ENCODE results near the gene ANXA10.
"Not testable (repeated sequence)": the region's sequence is repeated elsewhere in the genome, so short reads cannot be mapped to it uniquely, and the experiment has no call there.

ANXA10 gene

GRCh38 chr4:168119100-168119499, 26.8 kb downstream of the ANXA10 start:
- no peak for DNase-seq (ENCODE audit: low spot score)

- DNase-seq (ENCODE audit: low spot score) = no peak
These were observed 27.6 kb downstream of the ANXA10 start for GRCh38 chr4:168119890-168120289.

GRCh38 chr4:168120811-168121210, 28.5 kb downstream of the ANXA10 start:
- no peak for DNase-seq (ENCODE audit: low spot score)

GRCh38 chr4:168124008-168124641, 31.8 kb downstream of the ANXA10 start:
- DNase-seq (ENCODE audit: low spot score) = peak; percentile 11

- no peak for DNase-seq (ENCODE audit: low spot score)
These were observed 34.6 kb downstream of the ANXA10 start for GRCh38 chr4:168126952-168127351.

GRCh38 chr4:168128601-168129000, 36.3 kb downstream of the ANXA10 start:
- DNase-seq (ENCODE audit: low spot score) = no peak

GRCh38 chr4:168129046-168129772, 36.9 kb downstream of the ANXA10 start:
- DNase-seq (ENCODE audit: low spot score) = no peak

GRCh38 chr4:168129802-168130201, 37.5 kb downstream of the ANXA10 start:
- no peak for DNase-seq (ENCODE audit: low spot score)

- no peak for DNase-seq (ENCODE audit: low spot score)
These were observed 38.9 kb downstream of the ANXA10 start for GRCh38 chr4:168131196-168131595.

- no peak for DNase-seq (ENCODE audit: low spot score)
These were observed 42.3 kb downstream of the ANXA10 start for GRCh38 chr4:168134651-168135050.

GRCh38 chr4:168135860-168136259, 43.5 kb downstream of the ANXA10 start:
- DNase-seq (ENCODE audit: low spot score) = not testable (repeated sequence)

- not testable (repeated sequence) for DNase-seq (ENCODE audit: low spot score)
These were observed 45.4 kb downstream of the ANXA10 start for GRCh38 chr4:168137695-168138094.

GRCh38 chr4:168138143-168138542, 45.8 kb downstream of the ANXA10 start:
- DNase-seq (ENCODE audit: low spot score) = no peak

- DNase-seq (ENCODE audit: low spot score) = no peak
These were observed 47.0 kb downstream of the ANXA10 start for GRCh38 chr4:168139336-168139735.

GRCh38 chr4:168141733-168142132, 49.4 kb downstream of the ANXA10 start:
- DNase-seq (ENCODE audit: low spot score) = no peak

- DNase-seq (ENCODE audit: low spot score) = no peak
These were observed 51.3 kb downstream of the ANXA10 start for GRCh38 chr4:168143601-168144000.

GRCh38 chr4:168150420-168151050, 58.2 kb downstream of the ANXA10 start:
- DNase-seq (ENCODE audit: low spot score) = no peak

GRCh38 chr4:168151327-168151726, 59.0 kb downstream of the ANXA10 start:
- DNase-seq (ENCODE audit: low spot score) = no peak

GRCh38 chr4:168152837-168153500, 60.6 kb downstream of the ANXA10 start:
- no peak for DNase-seq (ENCODE audit: low spot score)

- DNase-seq (ENCODE audit: low spot score) = peak; percentile 52
These were observed 61.5 kb downstream of the ANXA10 start for GRCh38 chr4:168153596-168154440.

- no peak for DNase-seq (ENCODE audit: low spot score)
These were observed 62.4 kb downstream of the ANXA10 start for GRCh38 chr4:168154546-168155277.
